Measurements from ENCODE around the gene FHOD3. TPM values are rescaled to one million over a fixed set of nuclear protein-coding genes. Genes with fewer than 3 reads are reported as not detected.

Gene FHOD3
- total RNA-seq, 4 donors from 2014 or later, result 0.26 to 13.8 (median 4.9) TPM; not detected in 1

DNA sequence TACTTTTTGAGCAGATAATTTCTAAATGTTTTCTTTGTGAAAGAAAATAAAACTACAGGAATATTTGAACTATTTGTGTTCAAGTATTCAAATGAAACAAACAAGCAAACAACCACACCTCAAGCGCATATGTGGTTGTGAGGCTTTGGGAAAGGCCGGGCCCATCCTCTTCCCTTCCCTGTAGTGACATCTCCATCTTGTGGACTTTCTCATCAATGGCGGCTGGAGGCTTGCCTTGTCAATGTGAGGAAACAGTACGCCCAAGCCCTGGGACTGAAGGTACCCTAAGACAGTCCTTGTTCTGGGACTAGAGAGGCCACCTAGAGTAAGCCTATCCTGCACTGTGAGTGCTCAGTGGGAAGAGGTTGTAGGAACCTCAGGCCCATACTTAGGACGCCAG lies 364.5 kb downstream of the FHOD3 start:
- H3K9me3 ChIP-seq, result no peaks in the 10 kb centered on the region
- intact Hi-C loops (cut with DNase I; ENCODE audit: low total_unique reads), result no loop called here
- no peaks in the 10 kb centered on the region for H3K27me3 ChIP-seq
- TF ChIP-seq, protein P1, sequence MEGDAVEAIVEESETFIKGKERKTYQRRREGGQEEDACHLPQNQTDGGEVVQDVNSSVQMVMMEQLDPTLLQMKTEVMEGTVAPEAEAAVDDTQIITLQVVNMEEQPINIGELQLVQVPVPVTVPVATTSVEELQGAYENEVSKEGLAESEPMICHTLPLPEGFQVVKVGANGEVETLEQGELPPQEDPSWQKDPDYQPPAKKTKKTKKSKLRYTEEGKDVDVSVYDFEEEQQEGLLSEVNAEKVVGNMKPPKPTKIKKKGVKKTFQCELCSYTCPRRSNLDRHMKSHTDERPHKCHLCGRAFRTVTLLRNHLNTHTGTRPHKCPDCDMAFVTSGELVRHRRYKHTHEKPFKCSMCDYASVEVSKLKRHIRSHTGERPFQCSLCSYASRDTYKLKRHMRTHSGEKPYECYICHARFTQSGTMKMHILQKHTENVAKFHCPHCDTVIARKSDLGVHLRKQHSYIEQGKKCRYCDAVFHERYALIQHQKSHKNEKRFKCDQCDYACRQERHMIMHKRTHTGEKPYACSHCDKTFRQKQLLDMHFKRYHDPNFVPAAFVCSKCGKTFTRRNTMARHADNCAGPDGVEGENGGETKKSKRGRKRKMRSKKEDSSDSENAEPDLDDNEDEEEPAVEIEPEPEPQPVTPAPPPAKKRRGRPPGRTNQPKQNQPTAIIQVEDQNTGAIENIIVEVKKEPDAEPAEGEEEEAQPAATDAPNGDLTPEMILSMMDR (IDR thresholded peaks at IDR 0.05), result no peak
- no peak for TF ChIP-seq POLR2A (IDR thresholded peaks at IDR 0.05)
- H3K4me1 ChIP-seq, result no peaks in the 10 kb centered on the region
- H3K36me3 ChIP-seq, result no peaks in the 10 kb centered on the region
- H3K4me3 ChIP-seq, result no peak overlapping the region
- DNase-seq, result no peak
- no peak overlapping the region for H3K27ac ChIP-seq

DNA sequence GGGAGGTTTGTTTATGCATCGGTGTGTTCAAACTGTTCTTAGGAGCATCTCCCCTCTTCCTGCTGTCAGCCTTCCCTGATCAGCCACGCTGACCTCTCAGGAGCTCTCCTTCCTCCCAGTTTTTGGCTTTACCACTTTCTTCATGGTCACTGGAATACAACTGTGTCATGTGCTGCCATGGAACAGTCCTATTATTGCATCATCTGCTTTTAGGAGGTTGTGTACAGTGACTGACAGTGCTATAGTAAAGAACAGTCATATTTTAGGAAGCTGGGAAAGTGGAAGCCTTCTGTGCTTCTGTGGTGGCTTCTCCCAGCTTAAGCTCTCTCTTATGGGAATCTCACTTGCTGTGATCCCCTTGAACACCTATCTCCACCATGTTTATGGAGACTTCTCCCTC lies 365.8 kb downstream of the FHOD3 start:
- no peak for DNase-seq
- H3K27ac ChIP-seq, result no peak overlapping the region
- TF ChIP-seq, protein P1 (IDR thresholded peaks at IDR 0.05), result no peak
- no peak for TF ChIP-seq POLR2A (IDR thresholded peaks at IDR 0.05)
- intact Hi-C loops (cut with DNase I; ENCODE audit: low total_unique reads), result no loop called here
- no peaks in the 10 kb centered on the region for H3K9me3 ChIP-seq
- no peaks in the 10 kb centered on the region for H3K4me1 ChIP-seq
- H3K4me3 ChIP-seq, result no peak overlapping the region
- no peaks in the 10 kb centered on the region for H3K27me3 ChIP-seq
- no peaks in the 10 kb centered on the region for H3K36me3 ChIP-seq

DNA sequence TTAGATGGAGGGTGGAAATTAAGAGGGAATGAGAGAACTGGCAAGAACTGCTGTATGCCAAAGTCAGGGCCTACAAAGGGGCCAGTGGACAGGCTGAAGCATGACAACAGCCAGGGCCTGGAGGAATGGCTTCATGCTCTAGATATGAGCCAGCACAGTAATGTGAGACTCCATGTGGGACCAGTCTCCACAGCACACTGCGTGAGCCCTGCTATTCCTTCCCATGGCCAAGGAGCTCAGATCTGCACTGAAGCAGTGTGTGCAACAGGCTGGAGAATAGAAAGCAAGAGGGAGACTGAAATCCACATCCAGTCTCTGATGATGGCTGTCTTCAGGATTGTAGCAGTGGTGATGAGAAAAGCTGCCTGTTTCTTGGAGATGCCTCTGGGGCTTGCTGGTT lies 368.4 kb downstream of the FHOD3 start:
- H3K27me3 ChIP-seq, result no peaks in the 10 kb centered on the region
- TF ChIP-seq, protein P1 (IDR thresholded peaks at IDR 0.05), result no peak
- TF ChIP-seq POLR2A (IDR thresholded peaks at IDR 0.05), result no peak
- no peaks in the 10 kb centered on the region for H3K36me3 ChIP-seq
- no peaks in the 10 kb centered on the region for H3K4me1 ChIP-seq
- H3K4me3 ChIP-seq, result no peak overlapping the region
- no peak for DNase-seq
- H3K27ac ChIP-seq, result no peak overlapping the region
- no peaks in the 10 kb centered on the region for H3K9me3 ChIP-seq
- intact Hi-C loops (cut with DNase I; ENCODE audit: low total_unique reads), result no loop called here

DNA sequence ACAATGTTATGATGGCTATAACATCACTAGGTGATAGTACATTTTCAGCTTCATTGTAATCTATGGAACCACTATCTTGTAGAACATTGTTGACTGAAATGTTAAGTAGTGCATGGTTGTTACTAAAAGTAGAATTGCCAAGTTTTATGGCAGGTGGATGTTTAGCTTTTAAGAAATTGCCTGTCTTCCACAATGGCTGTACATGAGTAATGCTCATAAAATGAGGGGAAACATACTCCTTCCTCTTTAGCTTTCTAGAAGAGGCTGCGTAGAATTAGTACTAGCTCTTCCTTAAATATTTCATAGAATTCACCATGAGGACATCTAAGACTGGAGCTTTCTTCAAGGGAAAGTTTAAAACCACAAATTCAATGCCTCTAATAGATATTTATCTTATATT lies 370.3 kb downstream of the FHOD3 start:
- Histone ChIP-seq H3K27me3 (no peaks in the 10 kb centered on the region), H3K4me3 (no peak overlapping the region), H3K9me3 (no peaks in the 10 kb centered on the region), H3K36me3 (no peaks in the 10 kb centered on the region), H3K27ac (no peak overlapping the region), H3K4me1 (no peaks in the 10 kb centered on the region)
- DNase-seq, result no peak
- no peak for TF ChIP-seq POLR2A (IDR thresholded peaks at IDR 0.05)
- TF ChIP-seq, protein P1 (IDR thresholded peaks at IDR 0.05), result no peak
- intact Hi-C loops (cut with DNase I; ENCODE audit: low total_unique reads), result no loop called here

DNA sequence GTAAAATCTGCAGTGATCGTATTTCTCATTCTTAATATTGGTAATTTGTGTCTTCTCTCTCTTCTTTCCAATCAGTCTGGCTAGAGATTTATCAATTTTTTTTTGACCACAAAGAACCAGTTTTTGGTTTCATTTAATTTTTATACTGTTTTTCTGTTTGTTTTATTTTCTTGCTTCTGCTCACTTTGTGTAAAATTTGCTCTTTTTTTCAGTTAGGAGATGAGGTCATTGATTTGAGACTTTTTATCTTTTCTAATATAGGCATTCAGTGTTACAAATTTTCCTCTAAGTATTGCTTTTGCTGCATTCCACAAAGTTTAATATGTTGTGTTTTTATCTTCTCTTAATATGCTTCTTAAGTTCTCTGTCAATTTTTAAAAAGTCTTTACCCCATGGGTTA lies 370.8 kb downstream of the FHOD3 start:
- no peaks in the 10 kb centered on the region for H3K9me3 ChIP-seq
- no peak for DNase-seq
- H3K4me1 ChIP-seq, result no peaks in the 10 kb centered on the region
- no peaks in the 10 kb centered on the region for H3K36me3 ChIP-seq
- no peaks in the 10 kb centered on the region for H3K27me3 ChIP-seq
- TF ChIP-seq, protein P1 (IDR thresholded peaks at IDR 0.05), result no peak
- no peak for TF ChIP-seq POLR2A (IDR thresholded peaks at IDR 0.05)
- H3K4me3 ChIP-seq, result no peak overlapping the region
- no peak overlapping the region for H3K27ac ChIP-seq
- intact Hi-C loops (cut with DNase I; ENCODE audit: low total_unique reads), result no loop called here

Measured in uterus (tissue), 4 donors.